Ramos (cell line): ENCODE results near the gene MEX3A.
"Not testable (repeated sequence)": the region's sequence is repeated elsewhere in the genome, so short reads cannot be mapped to it uniquely, and the experiment has no call there.

Source experiments
- in situ Hi-C: fragments of 300-500 bp; cut with MboI; formaldehyde crosslinking; loops from one replicate; pipeline ENCODE4 v1.14.3; 2022; ENCODE audit warnings: low sequenced_read_pairs; ENCODE audit not compliant: unreplicated experiment

Gene MEX3A

GRCh38 chr1:156082309-156083091 lies at the start of gene MEX3A:
MEX3A (minus strand) TSS chr1:156082465; CDS start chr1:156081998, 467 bp downstream.
- in situ Hi-C loops: no loop called here

GRCh38 chr1:156130578-156130942 lies 48.3 kb upstream of the MEX3A start:
- in situ Hi-C loops: loop anchor here (5.0 kb wide), 1 partner anchor 38 kb away; no protein-coding TSS in a partner anchor

- in situ Hi-C loops: loop anchor here (5.0 kb wide), 1 partner anchor 38 kb away; no protein-coding TSS in a partner anchor
Observed at GRCh38 chr1:156129687-156130577, 47.7 kb upstream of the MEX3A start.

- in situ Hi-C loops: no loop called here
Observed at GRCh38 chr1:156128654-156129597, 46.7 kb upstream of the MEX3A start.

DNA sequence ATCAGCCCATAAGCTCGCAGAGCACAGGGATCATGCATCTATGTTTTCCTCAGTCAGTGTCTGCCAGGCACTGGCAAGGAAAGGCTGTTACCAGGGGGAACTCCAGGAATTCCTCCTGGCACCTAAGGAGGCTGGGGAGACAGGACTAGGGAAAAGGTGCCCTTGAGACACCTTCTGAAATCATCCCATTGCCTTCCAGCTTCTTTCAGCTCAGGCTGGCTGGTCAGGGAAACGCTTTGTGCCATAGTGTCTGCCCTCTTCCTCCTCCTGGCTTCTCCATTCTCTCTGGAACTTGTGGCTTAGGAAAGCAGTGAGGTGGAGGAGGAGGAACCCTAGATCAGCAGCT lies 46.0 kb upstream of the MEX3A start:
- in situ Hi-C loops: no loop called here

DNA sequence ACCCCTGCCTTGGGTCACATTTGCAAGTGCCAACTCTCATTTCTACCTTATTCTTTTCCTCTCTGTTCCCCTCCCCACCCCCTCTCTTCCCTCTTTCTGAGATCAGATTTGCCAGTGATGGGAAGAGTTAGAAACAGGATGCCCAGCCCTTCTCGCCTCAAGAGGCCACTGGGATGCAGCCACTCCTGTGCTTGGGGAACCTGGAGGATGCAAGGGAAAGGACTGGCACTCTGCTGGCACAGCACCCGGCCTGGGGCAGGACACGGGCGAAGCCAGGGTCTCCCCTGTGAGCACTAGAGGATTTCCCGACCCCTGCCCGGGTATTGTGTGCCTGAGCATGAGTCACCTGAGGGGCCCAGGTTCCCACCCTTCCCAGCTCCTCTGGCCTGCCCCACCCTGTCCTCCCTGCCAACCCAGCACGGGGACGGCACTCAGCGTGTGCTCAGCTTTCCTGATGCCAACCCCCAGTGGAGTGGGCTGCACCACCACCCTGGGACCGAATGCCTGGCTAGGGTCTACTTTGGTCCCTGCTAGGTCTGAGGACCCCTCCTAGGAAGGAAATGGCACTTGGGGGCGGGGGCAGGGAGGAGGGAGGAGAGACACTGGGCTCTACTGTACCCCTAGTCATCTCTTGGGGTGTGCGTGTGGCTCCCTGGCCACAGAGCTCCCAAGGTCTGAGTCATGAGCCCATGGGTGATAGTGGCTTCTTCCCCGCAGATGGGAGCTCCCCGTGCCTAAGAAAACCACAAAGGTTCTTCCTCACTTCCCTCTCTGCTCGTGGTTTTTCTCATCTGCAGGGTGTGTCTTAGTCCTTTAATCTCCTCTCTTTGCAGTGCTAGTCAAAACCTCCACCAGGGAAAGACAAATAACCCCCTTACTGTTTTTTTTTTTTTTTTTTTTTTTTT lies 44.6 kb upstream of the MEX3A start:
- in situ Hi-C loops: no loop called here

DNA sequence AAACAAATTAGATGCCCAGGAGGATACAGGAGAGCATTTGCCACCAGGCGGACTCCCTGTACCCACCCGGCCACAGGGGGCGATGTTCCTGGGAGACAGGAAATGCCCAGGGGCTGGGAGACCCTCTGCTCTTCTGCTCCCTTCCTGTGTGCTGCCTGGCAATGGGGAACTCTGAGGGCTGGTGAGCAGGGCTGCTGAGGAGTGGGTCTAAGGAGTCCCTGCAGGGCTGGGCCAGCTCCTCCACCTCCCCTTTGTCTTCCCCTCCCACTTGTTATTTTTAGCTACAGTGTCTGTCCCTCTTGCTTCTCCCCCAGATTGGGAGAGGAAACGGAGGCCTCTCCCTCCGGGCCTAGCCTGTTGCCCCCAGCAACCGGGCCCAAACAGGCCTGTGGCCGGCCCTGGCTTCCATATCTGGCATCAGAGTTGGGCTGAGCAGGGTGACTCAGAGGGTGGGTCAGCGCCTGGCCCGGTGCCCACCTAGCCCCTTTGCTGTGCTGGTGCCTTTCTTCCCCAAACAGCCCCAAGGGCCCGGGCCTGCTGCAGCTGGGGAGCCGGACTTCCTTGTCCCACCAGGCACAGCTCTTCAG lies 43.9 kb upstream of the MEX3A start:
- in situ Hi-C loops: no loop called here

GRCh38 chr1:156125544-156125943 lies 43.3 kb upstream of the MEX3A start:
- in situ Hi-C loops: not testable (repeated sequence)

DNA sequence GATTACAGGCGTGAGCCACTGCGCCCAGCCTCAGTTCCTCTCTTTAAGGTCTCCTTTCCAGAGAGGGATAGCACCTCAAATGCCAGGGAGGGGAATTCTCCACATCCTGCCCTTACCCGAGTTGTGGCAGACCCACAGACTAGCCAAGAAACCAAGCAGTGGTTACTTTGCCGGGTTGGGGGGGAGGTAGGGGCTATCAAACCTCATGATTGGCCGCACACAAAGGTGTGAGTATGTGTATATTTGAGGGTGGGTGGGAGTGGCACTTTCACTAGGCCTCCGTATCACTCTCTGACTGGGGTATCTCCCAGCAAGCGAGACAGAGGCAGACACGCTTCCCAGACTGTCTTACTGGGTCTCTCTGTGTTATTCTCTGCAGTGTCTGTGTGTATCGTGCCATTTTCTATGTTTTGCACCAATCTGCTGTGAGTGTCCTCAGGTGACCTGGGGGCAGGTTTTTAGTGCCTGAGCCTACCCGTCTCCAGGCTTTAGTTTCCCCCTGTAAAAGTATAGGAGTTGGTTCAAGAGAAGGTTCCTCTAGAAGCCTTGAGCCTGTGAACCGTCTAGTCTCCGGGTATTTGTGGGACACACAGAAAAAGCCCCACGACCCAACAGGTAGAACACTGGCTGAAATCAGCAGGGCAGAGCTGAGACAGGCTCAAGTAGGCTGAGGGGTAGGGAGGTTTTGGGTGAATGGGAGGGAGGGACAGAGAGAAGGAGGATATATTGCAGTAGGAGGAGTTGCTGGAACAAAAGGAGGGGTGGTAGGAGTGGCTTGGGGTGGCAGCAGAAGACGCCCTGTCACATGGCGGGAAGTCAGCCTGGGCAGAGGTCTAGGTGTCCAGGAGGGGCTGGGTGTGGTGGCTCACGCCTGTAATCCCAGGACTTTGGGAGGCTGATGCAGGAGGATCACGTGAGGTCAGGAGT lies 42.6 kb upstream of the MEX3A start:
- in situ Hi-C loops: no loop called here

DNA sequence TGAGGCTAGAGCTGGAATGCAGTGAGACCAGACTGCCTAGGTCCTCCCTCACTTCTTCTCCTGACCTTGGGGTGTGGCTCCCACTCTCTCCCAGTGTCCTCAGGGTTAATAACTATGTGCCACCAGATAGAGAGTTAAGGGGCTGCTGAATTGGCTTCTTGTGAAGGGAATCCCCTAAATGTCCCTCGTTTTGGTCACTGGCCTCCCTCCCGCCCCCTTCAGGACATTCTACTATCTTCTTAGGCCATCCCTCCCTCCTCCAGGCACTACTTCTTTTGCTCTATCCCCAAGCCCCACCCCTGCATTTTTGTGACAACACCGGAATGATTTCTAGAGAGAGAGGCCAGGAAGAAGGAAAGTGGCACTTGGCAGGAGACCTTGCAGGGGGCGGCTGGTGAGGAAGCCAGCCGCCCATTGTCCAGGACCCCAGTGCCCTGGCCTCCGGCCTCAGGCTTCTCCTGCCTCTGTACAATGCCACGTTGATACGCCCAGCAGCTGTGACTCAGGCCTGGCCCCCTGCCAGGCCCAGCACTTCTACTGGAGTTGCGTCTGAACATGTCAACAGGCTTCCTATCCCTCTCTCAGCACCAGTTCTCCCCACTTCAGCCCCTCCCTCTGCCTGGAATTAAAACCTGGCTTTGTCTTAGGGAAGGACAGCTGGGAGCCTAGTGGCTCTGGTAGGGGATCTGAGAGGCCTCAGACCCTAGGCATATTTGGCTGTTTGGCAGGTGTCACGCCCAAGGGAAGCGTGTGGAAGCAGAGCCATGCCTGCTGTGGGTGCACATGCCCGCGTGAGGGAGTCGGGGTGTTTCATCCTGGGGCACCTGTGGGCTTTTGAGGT lies 41.3 kb upstream of the MEX3A start:
- in situ Hi-C loops: no loop called here

DNA sequence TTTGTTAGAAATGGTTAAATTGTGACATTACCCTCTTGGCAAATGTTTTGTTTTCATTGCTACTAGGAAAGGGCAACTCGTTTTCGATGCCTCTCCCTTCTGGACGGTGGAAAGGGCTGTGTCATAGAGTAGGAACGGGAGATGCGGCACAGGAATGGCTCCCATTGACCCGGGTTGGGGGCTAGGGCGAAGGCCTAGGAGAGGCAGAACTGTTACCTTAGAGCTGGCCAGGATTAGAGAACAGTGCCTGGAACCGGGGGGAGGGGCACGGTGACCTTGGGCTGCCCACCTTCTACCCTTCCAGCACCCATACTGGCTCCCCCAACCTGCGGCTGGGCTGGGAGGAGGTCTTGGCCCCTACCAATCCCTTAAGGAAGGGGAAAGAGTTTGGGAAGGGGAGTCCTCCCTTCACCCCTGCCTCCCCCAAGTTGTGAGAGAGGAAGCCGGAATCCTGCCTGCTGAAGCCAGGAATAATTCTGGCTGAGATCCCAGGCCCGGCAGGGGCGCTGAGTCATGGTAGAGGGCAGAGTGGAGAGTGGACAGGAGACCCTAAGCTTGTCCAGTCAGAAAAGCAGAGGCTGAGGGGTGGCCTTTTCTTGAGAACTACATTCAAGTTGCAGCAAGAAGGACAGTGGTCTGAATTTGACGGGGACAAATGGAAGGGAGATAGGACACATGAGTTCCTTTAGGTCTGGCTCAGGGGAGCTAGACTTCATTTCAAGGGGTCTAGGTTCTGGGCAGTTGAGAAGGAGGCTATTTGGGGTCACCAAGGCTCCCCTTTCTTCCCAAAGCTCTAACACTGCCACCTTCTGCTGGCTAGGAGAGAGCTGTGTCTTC lies 40.5 kb upstream of the MEX3A start:
- in situ Hi-C loops: no loop called here

DNA sequence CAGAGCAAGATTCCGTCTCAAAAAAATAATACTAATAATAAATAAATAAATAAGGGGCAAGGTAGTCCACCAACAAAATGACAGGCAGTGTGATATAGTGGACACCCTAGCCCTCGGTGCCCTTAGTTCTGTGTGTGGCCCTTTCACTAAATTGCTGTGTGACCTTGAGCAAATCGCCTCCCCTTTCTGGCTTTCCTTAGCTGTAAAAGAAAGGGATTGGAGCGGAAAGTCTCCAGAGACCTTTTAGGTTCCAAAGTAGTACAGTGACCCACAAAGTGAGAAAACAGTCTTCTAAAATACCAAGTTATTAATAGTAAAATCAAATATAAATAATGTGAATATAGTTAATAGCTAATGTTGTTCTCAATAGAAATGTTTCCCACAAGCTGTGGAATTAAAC lies 39.8 kb upstream of the MEX3A start:
- in situ Hi-C loops: no loop called here

DNA sequence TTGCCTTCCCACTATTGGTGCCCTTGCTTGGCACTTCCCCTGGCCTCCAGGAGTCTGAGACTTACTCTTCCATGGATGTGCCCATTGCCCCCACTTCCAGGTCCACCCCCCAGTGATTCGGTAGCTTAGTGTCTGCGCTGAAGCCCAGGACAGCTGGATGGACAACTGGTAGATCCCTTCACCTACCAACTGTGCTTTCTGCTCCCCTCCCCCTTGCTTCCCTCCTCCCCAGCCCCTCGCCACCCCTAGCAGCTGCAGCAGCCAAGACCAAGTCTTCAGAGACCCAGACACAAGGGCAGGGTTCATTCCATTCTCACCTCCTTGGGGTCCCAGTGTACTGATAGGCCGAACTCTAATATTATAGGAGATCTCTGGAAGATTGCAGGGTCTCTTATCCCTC lies 39.2 kb upstream of the MEX3A start:
- in situ Hi-C loops: no loop called here

DNA sequence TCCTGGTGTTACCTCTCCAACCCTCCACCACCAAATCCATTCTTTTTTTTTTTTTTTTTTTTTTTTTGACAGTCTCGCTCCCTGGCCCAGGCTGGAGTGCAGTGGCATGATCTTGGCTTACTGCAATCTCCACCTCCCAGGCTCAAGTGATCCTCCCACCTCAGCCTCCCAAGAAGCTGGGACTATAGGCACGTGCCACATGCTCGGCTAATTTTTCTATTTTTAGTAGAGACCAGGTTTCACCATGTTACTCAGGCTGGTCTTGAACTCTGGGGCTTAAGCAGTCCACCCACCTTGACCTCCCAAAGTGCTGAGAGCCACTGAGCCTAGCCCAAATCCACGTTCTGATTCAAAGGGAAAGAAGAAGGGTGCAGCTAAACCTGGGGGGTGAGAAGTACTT lies 38.7 kb upstream of the MEX3A start:
- in situ Hi-C loops: not testable (repeated sequence)

DNA sequence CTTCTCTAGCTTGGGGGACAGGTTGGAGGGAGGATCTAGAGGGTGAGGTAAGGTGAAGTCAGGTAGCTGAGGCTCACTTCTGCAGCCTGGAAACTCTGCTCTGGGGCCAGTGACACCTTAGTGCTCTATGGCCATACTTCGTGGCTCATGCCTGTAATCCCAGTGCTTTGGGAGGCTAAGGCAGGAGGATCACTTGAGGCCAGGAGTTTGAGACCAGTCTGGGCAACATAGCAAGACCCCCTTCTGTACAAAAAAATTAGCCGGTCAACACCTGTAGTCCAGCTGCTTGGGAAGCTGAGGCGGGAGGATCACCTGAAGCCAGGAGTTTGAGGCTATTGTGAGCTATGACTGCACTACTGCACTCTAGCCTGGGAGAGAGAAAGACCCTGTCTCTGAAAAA lies 38.1 kb upstream of the MEX3A start:
- in situ Hi-C loops: no loop called here

GRCh38 chr1:156119503-156120209 lies 37.4 kb upstream of the MEX3A start:
- in situ Hi-C loops: no loop called here
